Activated naive CD8-positive, alpha-beta T cell treated with anti-CD3 and anti-CD28 coated beads, Interleukin-2, amount 50 U/mL, for 24 hours (primary cell): ENCODE results near the gene MIS12.
A peak's percentile ranks its signal among the peaks of the same experiment; 100 is the strongest.

ENCODE experiments used
- ATAC-seq: fragments of 150-1000 bp; cut with Tn5 transposase; one replicate; pipeline ENCODE4 v1.10.0; 2021
- DNase-seq: peaks from one replicate; pipeline ENCODE4 v3.0.0; 2021
- H3K27ac Mint-ChIP-seq: one replicate; pipeline ENCODE4 v1.8.0; 2021; ENCODE audit warnings: mild to moderate bottlenecking, mixed read lengths
- H3K27me3 Mint-ChIP-seq: one replicate; pipeline ENCODE4 v1.8.0; 2021; ENCODE audit warnings: mixed read lengths
- H3K36me3 Mint-ChIP-seq: one replicate; pipeline ENCODE4 v1.8.0; 2021; ENCODE audit warnings: low read depth, mixed read lengths
- H3K4me1 Mint-ChIP-seq: one replicate; pipeline ENCODE4 v1.8.0; 2021; ENCODE audit warnings: mixed read lengths
- H3K4me3 Mint-ChIP-seq: one replicate; pipeline ENCODE4 v1.8.0; 2021; ENCODE audit warnings: mild to moderate bottlenecking, moderate library complexity, mixed read lengths
- H3K9me3 Mint-ChIP-seq: one replicate; pipeline ENCODE4 v1.8.0; 2021; ENCODE audit warnings: mixed read lengths

Gene MIS12

DNA sequence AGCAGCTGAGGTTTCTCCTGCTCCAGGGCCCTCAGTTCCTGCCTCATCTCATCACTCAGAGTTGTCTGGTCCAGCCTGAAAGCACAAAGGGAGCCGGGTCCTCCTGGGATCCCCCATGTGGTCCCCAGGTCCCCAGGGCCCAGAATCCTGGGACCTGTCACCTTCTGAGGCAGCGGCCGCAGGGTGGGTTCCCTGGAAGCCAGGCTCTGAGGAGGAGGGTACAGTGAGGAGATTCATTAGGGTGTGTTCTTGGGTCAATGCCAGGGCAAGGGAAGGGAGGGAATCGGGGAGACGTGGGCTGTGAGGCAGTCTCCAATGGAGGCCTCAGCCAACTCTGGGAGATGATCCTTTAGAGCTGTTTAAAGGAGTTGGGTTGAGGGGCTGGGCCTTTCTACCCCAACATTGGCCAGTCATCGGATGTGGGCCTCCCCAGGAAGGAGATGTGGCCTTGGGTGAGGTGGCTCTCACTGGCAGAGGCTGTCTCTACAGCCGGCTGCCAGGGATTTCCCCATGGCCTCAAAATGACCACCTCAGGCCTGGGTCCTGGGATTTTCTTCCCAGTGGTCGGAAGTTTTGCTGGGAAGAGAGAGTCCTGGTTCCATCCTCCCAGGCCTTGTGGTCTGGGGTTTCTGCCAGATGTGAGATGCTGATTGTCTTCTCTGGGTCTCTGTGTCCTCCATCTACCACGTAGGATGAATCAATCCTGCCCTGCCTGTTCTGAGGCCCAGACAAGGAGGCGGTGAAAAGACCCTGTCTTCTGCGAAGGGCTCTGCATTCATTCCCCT, 50.7 kb downstream of the MIS12 start:
- Mint-ChIP-seq H3K36me3 (peaks cover 23% of the 10 kb centered on the region), H3K4me1 (no peaks in the 10 kb centered on the region), H3K27ac (no peak overlapping the region), H3K27me3 (no peaks in the 10 kb centered on the region), H3K9me3 (no peaks in the 10 kb centered on the region), H3K4me3 (no peak overlapping the region)
- ATAC-seq: peak; percentile 15
- no peak for DNase-seq

DNA sequence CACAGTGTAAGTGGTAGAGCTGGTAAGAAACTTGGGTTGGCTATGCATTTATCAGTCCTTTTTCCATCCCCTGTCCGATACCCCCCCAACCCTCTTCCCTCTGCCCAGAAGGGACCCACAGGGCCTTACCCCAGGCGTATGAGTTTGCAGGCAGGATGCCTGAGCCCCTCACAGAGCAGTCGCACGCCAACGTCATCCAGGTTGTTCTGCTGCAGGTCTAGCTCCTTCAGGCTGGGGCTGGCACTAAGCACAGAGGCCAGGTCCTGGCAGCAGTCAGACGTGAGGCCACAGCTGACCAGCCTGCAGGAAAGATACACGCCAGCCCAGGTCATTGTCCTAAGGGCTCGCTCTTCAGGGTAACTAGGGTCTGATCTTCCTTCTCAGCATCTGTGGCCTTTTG, 52.9 kb downstream of the MIS12 start:
- Mint-ChIP-seq H3K4me3 (no peak overlapping the region), H3K27ac (no peak overlapping the region), H3K27me3 (no peaks in the 10 kb centered on the region), H3K4me1 (peaks cover 5% of the 10 kb centered on the region), H3K36me3 (peaks cover 15% of the 10 kb centered on the region), H3K9me3 (no peaks in the 10 kb centered on the region)
- ATAC-seq: no peak
- no peak for DNase-seq

DNA sequence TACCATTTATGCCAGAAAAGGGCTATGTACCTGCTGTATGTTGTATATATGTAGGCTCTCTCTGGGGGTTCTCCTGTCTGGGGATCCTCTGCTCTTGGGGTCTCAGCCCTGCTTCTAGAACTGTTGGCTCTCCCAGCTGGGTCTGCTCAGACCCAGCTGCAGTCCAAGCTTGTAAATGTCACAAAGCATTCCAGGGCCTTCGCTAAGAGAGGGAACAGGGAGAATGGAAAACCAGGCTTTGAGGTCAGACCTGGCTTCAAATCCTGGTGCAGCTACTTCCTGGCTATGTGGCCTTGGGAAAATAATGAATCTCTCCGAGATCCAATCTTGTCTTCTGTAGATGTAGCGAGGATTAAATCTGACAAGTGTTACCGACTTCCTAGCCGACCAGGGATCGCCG, 54.0 kb downstream of the MIS12 start:
- Mint-ChIP-seq H3K9me3 (no peaks in the 10 kb centered on the region), H3K36me3 (peaks cover 17% of the 10 kb centered on the region), H3K4me1 (peaks cover 5% of the 10 kb centered on the region), H3K27me3 (no peaks in the 10 kb centered on the region), H3K4me3 (no peak overlapping the region), H3K27ac (no peak overlapping the region)
- DNase-seq (no peak), ATAC-seq (no peak)
